ENCODE results near the gene CCDC27. TPM values are rescaled to one million over a fixed set of nuclear protein-coding genes. Genes with fewer than 3 reads are reported as not detected.
"Not testable (repeated sequence)": the region's sequence is repeated elsewhere in the genome, so short reads cannot be mapped to it uniquely, and the experiment has no call there.

CCDC27 gene
- total RNA-seq, 1 donor from 2014 or later, result not detected

DNA sequence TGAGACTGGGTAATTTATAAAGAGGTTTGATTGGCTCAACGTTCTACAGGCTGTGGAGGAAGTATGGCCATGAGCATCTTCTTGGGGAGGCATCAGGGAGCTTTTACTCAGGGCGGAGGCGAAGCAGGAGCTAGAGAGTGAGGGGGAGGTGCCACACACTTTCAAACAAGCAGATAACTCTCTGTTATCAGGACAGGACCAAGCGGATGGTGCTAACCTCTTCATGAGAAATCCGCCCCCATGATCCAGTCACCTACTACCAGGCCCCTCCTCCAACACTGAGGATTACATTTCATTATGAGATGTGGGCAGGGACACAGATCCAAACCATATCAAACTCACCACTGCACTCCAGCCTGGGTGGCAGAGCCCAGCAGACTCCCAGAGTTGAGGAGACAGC lies 55.5 kb downstream of the CCDC27 start:
- H3K27ac ChIP-seq, result no peak overlapping the region
- no peak for DNase-seq (ENCODE audit: low spot score in 2 of 2)
- no peaks in the 10 kb centered on the region for H3K4me1 ChIP-seq
- TF ChIP-seq, protein P1, sequence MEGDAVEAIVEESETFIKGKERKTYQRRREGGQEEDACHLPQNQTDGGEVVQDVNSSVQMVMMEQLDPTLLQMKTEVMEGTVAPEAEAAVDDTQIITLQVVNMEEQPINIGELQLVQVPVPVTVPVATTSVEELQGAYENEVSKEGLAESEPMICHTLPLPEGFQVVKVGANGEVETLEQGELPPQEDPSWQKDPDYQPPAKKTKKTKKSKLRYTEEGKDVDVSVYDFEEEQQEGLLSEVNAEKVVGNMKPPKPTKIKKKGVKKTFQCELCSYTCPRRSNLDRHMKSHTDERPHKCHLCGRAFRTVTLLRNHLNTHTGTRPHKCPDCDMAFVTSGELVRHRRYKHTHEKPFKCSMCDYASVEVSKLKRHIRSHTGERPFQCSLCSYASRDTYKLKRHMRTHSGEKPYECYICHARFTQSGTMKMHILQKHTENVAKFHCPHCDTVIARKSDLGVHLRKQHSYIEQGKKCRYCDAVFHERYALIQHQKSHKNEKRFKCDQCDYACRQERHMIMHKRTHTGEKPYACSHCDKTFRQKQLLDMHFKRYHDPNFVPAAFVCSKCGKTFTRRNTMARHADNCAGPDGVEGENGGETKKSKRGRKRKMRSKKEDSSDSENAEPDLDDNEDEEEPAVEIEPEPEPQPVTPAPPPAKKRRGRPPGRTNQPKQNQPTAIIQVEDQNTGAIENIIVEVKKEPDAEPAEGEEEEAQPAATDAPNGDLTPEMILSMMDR (IDR thresholded peaks at IDR 0.05), result no peak
- no peak overlapping the region for H3K4me3 ChIP-seq
- intact Hi-C loops (cut with DNase I), result no loop called here
- no peaks in the 10 kb centered on the region for H3K27me3 ChIP-seq
- H3K9me3 ChIP-seq, result no peaks in the 10 kb centered on the region
- no peaks in the 10 kb centered on the region for H3K36me3 ChIP-seq

DNA sequence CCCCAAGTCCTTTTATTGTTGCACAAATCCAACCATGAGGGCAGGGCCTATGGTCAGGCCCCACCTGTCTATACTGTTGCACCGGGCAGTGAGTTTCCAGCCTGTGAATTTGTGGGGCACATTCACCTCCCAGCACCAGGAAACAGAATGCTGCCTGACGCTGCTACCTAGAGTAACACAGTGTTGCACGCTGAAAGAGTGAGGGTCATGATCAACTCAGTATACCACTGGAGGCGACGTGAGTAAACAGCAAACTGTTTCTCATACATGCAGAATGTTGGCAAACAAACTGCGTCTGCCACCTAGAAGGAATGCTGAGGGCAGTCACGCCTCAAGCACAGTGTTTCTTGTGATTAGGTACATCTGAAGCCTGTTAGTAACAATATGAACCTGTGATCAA lies 57.4 kb downstream of the CCDC27 start:
- intact Hi-C loops (cut with DNase I), result no loop called here
- Histone ChIP-seq H3K9me3 (no peaks in the 10 kb centered on the region), H3K27ac (no peak overlapping the region), H3K36me3 (peaks cover 7 to 12% of the 10 kb centered on the region in 2 donors), H3K4me1 (no peaks in the 10 kb centered on the region), H3K4me3 (no peak overlapping the region), H3K27me3 (no peaks in the 10 kb centered on the region)
- TF ChIP-seq, protein P1 (IDR thresholded peaks at IDR 0.05), result no peak
- no peak for DNase-seq (ENCODE audit: low spot score in 2 of 2)

DNA sequence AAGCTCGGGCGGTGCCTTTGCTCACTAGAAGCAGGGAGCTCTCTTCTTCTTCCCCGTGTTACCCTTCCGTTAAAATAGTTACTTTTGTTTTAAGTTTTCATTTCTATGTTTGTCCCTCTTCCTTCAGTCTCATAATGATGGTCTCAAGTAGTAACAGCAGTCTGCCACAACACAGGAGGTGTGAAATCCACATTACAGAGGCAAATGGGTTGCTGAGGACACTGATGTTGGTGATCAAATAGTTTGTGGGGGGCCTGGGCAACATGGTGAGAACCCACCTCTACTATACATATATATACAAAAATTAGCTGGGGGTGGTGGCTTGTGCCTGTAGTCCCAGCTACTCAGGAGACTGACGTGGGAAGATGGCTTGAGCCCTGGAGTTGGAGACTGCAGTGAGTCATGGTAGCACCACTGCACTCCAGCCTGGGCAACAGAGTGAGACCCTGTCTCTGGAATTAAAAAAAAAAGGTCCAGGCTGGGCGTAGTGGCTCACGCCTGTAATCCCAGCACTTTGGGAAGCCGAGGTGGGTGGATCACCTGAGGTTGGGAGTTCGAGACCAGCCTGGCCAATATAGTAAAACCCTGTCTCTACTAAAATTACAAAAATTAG lies 58.0 kb downstream of the CCDC27 start:
- intact Hi-C loops (cut with DNase I); DNase-seq (ENCODE audit: low spot score in 2 of 2): not testable (repeated sequence)

DNA sequence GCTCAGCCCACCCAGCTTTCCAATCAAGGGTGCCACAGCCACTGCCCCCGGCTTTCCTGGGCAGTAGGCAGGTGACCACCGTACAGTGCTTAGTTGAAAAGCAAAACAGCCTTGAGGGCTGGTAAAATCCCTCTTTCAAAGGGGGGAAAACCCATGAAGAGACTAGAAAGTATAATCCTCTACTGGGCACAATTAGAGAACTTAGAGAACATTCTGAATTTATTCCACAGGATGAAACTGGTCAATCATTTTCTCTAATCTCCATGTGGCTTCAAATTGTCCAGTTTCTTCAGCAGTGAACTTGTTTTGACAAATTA lies 59.3 kb downstream of the CCDC27 start:
- H3K4me3 ChIP-seq, result no peak overlapping the region
- peaks cover 25 to 30% of the 10 kb centered on the region in 2 donors for H3K36me3 ChIP-seq
- H3K27ac ChIP-seq, result no peak overlapping the region
- no peak for DNase-seq (ENCODE audit: low spot score in 2 of 2)
- no peaks in the 10 kb centered on the region for H3K4me1 ChIP-seq
- TF ChIP-seq, protein P1 (IDR thresholded peaks at IDR 0.05), result no peak
- H3K9me3 ChIP-seq, result no peaks in the 10 kb centered on the region
- no peaks in the 10 kb centered on the region for H3K27me3 ChIP-seq
- intact Hi-C loops (cut with DNase I), result no loop called here

More for the DNA sequence above, 58.0 kb downstream of the CCDC27 start:
- not testable (repeated sequence) for H3K4me1 ChIP-seq, H3K27me3 ChIP-seq, H3K4me3 ChIP-seq, H3K27ac ChIP-seq, H3K9me3 ChIP-seq
- H3K36me3 ChIP-seq, result peaks cover 13 to 18% of the 10 kb centered on the region in 2 donors

DNA sequence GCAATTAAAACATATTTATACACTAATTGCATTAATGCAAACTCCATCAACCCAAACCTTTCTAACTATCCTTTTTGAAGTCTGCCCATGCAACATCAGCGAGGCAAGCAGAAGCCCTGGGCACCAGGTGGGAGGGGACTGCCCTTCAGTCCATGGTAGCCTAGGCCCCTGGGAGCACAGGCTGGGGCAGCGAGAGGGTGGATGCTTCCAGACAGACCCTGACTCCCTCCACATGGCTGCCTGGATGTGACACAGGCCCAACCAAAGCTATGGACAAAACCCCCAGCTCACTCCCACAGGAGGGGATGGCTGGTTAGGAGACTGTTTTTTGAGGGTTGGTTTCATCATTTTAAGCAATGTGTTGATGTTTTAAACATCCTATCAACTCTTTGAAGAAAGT lies 61.8 kb downstream of the CCDC27 start:
- Histone ChIP-seq H3K27ac (no peak overlapping the region), H3K4me1 (no peaks in the 10 kb centered on the region), H3K36me3 (peaks cover 29 to 41% of the 10 kb centered on the region in 2 donors), H3K4me3 (no peak overlapping the region), H3K27me3 (no peaks in the 10 kb centered on the region), H3K9me3 (no peaks in the 10 kb centered on the region)
- TF ChIP-seq, protein P1 (IDR thresholded peaks at IDR 0.05), result no peak
- DNase-seq (ENCODE audit: low spot score in 2 of 2), result no peak
- intact Hi-C loops (cut with DNase I), result no loop called here

DNA sequence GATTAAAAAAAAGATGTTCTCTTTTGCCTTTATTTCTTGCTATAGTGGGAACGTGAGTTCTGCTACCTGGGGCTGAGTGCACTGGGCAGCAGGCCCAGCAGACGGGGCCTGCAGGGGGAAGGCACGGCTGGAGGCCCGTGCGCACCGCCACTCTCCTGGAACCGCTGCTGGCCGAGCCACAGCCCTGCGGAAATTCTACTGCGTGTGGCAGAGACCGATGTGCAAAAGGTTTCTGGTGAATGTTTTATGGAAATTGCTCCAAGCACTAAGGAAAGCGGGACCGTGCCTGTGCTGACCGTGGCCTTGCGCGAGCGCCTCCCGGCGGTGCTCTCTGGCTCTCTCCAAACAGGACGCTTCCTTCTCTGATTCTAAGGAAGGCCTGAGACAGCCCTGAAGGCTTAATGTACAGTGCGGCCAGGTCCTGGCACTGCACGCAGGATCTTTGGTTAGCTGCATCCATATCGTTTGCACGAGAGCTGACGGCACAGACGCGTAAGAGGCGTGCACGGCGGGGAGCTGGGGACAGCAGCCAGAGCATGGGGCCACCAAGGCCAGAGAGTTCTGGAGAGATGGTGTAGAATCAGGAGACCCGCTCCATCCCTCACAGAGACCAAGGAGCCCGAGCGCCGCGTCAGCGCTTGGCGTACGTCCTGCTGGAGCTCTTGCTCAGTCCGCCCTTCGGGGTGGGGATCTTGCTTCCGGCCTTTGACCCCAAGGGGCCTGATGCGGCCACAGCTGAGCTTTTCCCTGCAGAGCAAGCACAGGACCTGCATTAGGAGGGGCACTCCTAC lies 62.7 kb downstream of the CCDC27 start:
- no peak for DNase-seq (ENCODE audit: low spot score in 2 of 2)
- Histone ChIP-seq H3K4me1 (no peaks in the 10 kb centered on the region), H3K4me3 (no peak overlapping the region), H3K36me3 (peaks cover 33 to 50% of the 10 kb centered on the region in 2 donors), H3K27ac (no peak overlapping the region), H3K9me3 (no peaks in the 10 kb centered on the region), H3K27me3 (no peaks in the 10 kb centered on the region)
- intact Hi-C loops (cut with DNase I), result no loop called here
- TF ChIP-seq, protein P1 (IDR thresholded peaks at IDR 0.05), result no peak

Measured in ascending aorta (tissue), 2 donors.